ENCODE measurements around the gene ZNF207.
"Not testable (repeated sequence)": the region's sequence is repeated elsewhere in the genome, so short reads cannot be mapped to it uniquely, and the experiment has no call there.

The ZNF207 gene

DNA sequence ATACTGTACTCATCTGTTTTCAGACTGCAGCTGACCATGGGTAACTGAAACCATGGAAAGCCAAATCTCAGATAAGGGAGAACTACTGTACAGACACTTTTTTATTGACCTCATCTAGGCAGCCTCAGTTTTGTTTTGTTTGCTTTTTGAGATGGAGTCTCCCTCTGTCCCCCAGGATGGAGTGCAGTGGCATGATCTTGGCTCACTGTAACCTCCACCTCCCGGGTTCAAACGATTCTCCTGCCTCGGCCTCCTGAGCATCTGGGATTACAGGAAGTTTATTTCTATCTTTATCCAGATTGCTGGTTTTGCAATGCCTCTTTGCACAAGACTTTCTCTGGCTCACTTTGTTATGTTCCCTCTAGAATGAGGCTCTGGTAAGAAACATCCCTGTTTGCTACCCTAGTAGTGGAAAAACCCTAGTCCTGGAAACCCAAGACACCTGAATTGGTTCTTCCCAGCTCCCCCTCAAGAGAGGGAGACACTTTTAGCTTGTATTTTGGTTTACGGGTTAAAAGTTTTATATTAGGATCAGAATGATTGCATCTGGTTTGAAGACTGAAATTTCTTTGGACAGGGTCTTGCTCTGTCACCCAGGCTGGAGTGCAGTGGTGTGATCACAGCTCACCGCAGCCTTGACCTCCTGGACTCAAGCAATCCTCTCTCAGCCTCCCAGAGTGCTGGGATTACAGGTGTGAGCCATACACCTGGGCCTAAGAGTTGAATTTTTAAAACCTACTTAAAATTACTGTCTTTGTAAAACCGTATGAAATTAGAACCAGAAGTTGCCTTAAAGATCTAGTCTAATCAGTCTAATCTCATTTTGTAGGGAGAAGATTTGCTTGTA is 38.9 kb downstream of the ZNF207 start:
- no peak for DNase-seq (ENCODE audit: low spot score)

GRCh38 chr17:32393904-32394303 is 43.9 kb downstream of the ZNF207 start:
- DNase-seq (ENCODE audit: low spot score), result no peak

GRCh38 chr17:32396343-32396742 is 46.4 kb downstream of the ZNF207 start:
- DNase-seq (ENCODE audit: low spot score), result no peak

- no peak for DNase-seq (ENCODE audit: low spot score)
These were observed 49.0 kb downstream of the ZNF207 start for GRCh38 chr17:32398946-32399345.

GRCh38 chr17:32410085-32410484 is 60.1 kb downstream of the ZNF207 start:
- not testable (repeated sequence) for DNase-seq (ENCODE audit: low spot score)

GRCh38 chr17:32426894-32427293 is 76.9 kb downstream of the ZNF207 start:
- DNase-seq (ENCODE audit: low spot score), result no peak

DNA sequence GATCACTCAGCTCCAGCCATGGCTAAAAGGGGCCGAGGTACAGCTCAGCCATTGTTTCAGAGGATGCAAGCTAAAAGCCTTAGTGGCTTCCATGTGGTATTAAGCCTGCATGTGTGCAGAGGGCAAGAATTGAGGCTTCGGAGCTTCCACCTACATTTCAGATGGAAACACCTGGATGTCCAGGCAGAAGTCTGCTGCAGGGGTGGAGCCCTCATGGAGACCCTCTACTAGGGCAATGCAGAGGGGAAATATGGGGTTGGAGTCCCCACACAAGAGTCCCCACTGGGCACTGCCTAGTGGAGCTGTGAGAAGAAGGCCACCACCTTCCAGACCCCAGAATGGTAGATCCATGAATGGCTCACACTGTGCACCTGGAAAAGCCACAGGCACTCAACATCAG is 79.6 kb downstream of the ZNF207 start:
- DNase-seq (ENCODE audit: low spot score), result no peak
